HG03175 (cell line): Measurements from ENCODE around the gene VWA3A.
"Not testable (repeated sequence)": the region's sequence is repeated elsewhere in the genome, so short reads cannot be mapped to it uniquely, and the experiment has no call there.

ENCODE experiments used
- ATAC-seq: cut with Tn5 transposase; IDR thresholded peaks from one replicate; pipeline ENCODE4 v1.9.1; 2021; ENCODE audit warnings: mild to moderate bottlenecking, moderate library complexity; ENCODE audit not compliant: unreplicated experiment

The VWA3A gene, protein sequence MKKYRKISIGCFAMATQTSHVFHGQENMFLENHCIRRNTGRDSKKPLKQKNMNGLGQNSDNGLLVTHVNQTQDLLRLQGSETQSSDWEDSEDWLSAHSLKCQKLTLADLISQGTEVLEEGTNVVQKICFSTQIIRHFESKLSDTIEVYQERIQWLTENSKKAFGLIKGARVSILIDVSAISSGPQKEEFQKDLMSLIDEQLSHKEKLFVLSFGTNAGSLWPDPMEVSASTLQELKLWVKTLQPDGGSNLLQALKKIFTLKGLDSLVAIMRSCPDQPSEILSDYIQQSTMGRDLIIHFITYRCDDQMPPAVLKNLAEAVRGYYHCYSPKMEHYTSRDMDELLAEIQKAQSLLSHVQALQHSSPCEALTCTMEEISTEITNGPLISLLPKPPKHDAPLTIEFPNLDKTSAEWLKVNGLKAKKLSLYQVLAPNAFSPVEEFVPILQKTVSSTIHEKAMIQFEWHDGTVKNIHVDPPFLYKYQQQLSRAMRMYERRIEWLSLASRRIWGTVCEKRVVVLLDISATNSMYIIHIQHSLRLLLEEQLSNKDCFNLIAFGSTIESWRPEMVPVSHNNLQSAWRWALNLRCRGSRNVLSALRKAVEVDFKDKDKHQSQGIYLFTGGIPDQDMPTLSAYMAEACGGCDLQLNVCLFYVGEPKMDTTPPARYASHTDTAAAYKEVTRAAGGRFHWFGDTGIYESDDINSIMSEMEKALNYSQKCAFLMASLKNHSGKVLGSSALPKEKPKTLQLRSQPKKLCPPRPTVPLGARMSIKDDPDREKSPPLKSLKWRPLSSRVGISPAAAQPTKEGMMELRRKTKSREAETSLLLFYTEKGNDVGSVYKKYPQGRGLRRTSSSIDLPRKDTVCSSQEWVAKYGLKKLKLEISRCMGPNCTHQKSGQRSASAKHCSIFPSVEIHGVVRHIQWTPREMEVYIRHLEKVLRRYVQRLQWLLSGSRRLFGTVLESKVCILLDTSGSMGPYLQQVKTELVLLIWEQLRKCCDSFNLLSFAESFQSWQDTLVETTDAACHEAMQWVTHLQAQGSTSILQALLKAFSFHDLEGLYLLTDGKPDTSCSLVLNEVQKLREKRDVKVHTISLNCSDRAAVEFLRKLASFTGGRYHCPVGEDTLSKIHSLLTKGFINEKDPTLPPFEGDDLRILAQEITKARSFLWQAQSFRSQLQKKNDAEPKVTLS

DNA sequence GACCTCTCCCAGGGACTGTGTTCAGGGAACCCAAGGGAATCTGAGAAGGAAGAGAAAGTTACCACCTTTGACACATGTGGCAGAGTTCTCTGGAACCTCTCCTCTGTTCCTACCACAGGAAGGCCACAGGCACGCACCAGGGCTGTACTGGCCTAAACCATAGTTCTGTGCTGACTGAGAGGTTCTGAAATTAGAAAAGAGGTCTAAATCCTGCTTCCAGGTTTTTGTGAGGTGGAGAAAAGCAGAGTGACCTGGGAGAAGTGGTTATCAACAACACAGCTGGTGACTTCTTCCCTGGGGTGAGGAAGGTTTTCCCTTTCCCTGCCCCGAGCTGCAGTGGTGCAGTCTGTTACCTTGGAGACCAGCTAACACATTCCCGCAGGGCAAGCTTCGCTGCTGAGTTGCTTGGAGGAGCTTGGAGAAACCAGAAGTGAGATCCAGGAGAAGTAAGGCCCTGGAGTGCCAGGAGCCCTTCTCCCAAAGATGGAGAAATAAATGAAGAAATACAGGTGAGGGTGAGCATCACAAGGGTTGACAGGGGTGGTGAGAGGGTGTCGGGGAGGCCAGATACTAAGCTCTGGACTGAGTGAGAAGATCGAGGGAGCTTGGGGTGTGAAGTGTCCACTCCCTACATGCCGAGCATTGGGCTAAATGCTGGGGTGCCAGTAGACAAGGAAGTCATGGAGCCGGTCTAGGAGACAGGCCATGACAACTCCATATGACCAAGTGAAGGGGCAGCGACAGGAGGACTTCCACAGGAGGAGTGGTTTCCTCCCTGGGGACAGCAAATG, at the start of gene VWA3A:
VWA3A (plus strand) TSS at position 399 of the 791 bp plus-strand sequence; CDS start at position 496, 97 bp downstream.
- ATAC-seq: no peak

DNA sequence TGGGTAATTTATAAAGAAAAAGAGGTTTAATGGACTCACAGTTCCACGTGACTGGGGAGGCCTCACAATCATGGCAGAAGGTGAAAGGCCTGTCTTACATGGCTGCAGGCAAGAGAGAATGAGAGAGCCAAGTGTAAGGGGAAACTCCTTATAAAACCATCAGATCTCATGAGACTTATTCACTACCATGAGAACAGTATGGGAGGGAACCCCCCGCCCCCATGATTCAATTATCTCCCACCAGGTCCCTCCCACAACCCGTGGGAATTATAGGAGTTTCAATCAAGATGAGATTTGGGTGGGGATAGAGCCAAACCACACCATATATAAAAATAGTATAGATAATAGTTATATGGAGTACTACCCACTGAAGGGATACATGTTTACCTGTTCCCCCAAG, 48.5 kb upstream of the VWA3A start:
- not testable (repeated sequence) for ATAC-seq

DNA sequence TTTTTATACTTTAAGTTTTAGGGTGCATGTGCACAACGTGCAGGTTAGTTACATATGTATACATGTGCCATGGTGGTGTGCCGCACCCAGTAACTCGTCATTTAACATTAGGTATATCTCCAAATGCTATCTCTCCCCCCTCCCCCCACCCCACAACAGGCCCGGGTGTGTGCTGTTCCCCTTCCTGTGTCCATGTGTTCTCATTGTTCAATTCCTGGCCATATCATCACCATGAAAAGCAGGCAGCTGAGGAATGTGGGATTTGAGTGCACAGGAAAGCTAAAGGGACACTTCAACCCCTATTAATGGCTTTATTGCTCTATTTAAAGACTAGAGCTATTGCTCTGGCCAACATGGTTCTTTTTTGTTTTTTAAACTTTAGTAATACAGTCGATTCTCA, 46.5 kb upstream of the VWA3A start:
- not testable (repeated sequence) for ATAC-seq

DNA sequence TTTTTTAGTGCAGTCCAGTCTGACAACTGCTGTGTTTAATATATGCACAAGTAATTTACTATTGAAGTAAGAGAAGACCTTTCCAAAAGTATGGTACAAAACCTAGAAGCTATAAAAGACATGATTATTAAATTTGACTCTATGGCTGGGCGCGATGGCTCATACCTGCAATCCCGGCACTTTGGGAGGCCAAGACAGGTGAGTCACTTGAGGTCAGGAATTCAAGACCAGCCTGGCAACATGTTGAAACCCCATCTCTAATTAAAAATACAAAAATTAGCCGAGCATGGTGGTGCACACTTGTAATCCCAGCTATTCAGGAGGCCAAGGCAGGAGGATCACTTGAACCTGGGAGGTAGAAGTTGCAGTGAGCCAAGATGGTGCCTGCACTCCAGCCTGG, 41.4 kb upstream of the VWA3A start:
- ATAC-seq: no peak

DNA sequence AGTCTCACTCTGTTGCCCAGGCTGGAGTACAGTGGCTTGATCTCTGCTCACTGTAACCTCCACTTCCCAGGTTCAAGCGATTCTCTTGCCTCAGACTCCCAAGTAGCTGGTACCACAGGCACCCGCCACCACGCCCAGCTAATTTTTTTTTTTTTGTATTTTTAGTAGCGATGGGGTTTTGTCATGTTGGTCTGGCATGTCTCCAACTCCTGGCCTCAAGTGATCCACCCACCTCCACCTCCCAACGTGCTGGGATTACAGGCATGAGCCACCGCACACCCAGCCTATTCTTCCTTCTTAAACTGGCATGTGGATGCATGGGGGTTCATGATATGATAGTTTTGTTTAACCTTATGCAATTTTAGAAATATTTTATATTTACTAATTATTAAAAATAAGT, 39.4 kb upstream of the VWA3A start:
- ATAC-seq: no peak

DNA sequence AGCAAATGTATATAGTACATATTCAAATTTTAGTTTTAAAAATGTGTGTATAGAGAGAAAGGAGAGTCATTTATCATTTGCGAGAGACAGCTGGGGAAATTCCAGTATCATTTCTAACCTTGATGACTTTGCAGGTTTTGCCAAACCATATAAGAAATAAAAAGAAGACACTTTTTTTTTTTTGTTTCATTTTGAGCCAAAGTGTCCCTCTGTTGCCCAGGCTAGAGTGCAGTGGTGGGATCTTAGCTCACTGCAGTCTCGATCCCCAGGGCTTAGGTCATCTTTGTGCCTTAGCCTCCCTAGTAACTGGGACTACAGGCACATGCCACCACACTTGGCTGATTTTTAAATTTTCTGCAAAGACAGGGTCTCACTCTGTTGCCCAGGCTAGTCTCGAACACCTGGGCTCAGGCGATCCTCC, 38.4 kb upstream of the VWA3A start:
- no peak for ATAC-seq

DNA sequence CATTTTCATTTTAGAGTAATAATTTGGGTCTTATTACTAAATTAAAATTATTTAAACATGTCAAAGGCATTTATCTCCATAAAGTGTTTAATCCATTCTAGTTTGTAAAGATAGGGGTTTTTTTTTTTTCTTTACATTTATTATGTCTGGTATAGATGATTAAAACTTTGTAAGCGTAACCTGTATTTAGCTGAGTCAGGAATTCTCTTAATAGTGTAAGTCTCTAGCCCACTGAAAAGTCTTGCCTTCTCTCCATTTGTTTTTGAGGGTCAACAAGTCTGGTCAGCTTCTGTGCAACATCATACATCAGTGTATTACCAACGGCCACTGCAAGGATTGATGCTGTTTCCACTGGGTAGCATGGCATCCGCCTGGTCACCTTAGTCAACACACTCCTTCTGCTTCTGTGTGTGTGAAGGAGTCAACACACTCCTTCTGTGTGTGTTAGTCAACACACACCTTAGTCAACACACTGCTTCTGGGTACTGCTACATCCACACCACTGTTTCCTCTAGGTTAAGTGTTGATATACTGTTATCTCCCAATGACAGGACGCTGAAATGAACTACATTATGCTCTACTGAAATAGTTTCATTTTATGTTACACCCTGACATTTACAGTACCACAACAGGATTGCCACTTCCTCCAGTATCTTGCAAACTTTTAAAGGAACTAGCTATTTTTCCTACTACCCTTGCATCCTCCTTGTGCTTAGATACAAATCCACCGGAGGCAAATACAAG, 37.3 kb upstream of the VWA3A start:
- no peak for ATAC-seq

DNA sequence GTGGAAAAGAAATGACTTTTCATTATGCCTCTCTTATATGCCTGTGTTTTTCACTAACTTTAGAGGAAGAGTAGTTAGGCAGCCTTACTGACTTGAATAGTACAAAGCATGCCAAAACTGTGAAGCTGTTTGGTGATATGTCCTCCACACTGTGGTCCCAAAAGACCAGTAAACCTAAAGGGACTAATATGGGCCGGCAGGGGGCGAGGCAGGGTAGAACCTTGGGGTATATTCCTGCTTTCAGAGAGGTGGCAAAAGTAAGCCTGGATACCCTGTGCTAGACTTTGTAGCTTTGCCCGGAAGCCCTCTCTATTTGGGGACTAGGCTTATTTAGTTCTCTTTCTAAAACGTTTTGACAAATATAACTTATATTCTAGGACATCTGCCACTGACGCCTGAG, 36.5 kb upstream of the VWA3A start:
- no peak for ATAC-seq

DNA sequence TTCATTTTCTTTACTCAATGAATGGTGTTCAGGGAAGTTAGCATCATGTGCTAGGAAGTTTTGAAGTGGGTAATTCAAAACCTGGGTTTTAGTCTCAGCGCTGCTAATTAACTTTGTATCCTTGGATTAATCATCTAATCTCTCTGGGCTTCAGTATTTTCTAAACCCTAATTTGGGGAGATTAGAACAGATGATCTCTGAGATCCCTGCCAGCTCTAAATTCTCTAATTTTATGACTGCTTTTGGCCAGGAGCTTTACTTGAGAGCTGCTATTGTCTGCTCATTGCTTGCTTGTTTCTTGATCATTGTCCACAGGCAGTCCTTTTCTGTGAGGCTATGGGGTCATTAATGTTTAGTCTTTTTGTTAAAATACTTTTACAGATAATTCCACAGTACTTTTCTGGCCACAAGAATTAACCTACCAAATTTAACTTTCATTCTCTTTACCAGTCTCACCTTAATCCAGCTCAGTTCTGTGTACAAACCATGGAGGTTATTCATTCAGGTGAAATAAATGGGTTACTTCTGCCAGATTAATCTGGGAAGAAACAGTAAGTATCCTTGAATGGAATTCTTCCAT, 28.4 kb upstream of the VWA3A start:
- ATAC-seq: no peak

DNA sequence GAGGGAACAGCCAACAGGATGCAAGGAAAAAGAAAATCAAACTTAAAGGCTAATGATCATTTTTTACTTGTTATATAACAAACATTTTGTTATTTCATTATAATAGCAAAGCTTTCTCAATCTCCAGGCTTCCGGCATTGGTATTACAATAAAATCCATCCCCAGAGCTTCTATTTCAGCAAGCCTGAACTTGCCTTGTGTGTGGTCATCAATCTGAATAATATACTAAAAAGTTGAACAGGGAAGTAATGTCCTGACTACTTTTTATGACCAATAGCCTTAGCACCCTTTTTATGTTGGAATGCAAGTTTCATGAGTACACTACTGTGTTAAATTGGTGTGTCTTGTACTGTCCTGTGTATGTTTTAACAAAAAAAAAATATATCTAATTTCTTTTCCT, 27.1 kb upstream of the VWA3A start:
- no peak for ATAC-seq

DNA sequence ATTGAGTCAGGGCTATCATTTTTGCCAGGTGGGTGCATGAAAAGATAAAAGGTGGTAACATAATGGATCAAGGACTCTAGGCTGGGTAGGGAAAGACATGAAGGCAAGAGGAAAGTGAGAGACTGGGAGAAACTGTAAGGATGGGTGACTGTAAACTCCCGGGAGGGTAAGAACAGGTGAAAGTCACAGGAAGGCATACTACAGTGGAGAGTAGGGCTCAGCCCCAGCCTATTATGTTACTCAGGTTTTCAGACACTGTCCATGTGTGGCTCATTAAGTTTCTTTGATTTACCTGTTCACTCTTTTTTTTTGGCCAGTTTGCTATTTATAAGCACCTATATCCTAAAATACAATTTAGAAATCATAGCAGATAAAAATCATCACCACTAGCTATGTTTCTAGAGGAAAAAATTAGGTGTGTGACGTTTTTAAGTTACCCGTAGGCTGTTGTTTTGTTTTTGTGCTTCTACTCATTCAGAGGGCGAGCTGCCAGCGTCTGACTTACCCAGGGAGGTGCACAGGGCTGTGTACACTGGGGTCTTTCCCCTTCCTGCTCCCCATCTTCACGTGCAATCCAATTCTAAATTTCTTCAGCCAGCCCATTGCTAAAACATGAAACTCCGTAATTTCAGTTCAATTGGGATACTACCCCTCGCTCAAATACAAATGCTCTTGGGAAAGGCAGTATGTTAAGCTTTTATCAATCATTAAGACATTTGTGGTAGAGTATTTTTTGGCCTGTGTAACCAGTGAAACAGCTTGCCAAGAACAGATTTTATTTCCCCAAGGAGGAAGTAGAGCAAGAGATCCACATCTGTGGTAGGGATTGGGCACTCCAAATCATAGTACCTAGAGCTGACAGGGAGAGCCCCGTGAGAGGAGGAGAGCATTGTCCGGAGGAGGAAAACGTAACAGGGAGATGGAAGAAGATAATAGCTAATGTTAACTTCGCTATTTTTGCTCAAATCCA, 21.7 kb upstream of the VWA3A start:
- ATAC-seq: no peak

DNA sequence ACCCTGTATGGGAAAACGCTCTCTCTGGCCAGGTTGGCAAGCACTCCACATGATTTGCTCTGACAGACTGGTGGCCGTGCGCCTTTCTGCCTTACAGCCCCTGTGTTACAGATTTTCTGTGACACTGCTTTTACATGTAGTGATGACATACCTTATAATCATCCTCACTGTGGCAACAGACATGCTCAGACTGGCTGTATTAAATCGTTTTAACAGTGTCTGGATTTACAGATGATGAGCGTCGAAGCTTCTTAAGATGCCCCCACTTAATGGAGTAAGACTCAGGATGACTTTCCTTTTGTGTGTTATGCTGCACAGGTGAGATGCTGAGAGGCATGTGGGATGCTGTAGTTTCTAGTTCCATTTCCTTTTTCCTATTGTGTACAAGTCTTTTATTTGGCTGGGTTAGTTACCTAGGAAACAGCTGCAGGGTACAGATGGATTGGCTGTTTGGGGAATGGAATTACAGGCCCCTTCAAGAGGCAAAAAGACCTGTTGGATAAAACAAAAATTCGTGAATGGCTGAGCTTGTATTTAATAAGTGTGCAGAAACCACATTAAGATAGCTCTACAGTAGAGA, 20.9 kb upstream of the VWA3A start:
- ATAC-seq: no peak

DNA sequence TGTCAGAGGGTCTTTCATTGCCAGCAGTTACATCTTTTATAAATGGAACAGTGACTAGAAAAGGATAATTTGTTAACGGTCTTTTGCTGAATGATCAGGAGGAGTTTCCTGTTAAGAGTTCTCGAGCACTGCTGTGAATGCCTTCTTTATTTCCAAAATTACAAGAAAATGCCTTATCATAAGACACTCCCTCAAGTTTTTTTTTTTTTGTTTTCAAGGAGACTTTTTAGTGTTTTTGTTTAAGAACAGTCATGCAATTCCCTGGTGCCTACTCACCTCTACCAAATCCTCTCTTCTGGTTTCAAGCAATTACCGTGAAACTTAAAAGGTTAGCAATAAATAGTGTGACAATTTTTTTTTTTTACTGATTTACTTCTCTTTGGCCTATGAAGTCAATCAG, 19.0 kb upstream of the VWA3A start:
- no peak for ATAC-seq

DNA sequence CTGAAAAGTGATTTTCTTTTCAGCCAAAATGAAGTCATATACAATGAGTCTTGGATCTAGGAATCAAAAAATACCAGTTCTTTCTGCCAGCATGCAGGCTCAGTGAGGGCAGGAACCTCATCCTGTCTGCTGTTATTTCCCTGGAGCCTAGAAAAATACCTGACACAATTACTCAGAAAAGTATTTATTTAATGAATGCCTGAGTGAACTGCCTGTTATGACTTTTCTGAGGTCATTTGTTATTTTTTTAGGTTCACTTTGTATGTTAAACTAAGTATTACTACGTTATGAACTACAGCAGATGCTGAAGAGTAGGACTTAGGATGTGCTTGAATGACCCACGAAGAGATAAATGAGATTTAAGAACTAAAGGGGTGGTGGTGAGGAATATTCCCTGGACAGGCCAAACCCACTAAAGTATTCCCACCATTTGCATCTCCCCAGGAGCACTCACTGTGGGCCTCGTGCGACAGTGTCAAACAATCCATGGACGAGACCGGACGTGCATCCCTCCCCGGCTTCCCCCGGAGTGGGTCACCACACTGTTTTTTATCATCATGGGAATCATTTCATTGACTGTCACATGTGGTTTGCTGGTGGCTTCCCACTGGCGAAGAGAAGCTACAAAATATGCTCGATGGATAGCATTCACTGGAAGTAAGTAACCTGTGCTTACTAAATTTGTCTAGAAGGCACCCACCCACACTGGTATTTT, 17.1 kb upstream of the VWA3A start:
- ATAC-seq: no peak

DNA sequence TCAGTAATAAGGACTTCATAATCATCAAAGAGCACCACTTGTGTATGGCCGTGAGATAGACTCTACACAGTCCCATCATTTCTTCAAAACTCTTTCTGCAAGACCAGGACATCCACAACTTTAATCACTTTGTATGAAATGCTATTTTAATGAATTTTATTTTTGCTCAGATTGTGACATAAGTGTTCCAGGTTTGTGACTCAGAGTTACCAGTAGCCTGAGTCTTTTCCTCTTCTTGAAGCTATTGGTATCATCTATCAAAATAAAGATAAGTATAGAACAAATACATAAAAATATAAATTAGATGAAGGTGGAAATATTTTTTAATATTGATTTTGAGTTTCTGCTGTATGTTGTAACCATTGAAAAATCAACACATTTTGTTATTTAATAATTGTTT, 16.6 kb upstream of the VWA3A start:
- ATAC-seq: no peak

DNA sequence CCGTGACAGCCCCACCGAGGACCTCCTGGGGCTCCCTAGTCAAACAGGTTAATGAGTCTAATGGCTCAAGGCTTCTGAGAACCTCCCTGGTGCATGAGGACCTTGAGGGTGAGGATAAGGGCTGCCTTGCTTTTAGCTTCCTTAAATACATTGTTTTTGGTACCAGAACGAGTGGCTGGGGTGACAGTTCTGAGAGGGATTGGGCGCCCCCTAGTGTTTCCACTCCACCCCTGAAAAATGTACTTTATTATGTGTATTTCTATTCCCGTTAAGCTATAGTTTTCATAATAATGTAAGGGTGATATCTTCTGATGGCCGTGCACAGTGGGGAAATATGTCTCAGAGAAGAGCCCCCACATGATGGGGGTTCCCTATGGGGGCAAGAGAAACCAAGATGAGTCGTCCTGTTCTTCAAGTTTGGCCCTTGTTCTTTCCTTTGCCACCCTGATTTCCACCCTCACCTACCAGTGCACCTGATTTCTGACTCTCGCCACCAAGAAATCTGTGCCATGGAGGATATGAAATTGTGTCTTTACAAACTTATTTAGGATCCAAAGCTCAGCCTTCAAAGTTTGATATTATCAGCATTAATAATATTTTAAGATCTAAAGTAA, 14.5 kb upstream of the VWA3A start:
- ATAC-seq: no peak

DNA sequence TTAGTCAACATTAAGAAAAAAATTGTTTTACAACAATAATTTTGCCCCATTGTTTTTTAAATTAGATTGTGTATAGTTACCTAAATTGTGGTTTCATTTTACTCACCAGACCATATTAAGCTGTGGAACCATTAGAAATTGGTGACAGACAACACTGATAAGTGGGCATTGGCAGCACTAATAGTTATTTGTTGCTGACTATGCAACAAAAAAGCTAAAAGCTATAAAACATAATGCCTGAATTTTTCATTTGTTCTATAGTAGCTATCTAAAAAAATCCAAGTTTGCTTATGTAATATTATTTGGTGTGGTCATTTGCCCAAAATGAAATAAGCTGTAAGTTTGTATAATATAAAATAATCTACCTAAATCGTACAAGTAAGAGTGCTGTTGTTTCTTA, 13.7 kb upstream of the VWA3A start:
- ATAC-seq: no peak
